ENCODE measurements around the gene MRPL44.

Gene MRPL44

DNA sequence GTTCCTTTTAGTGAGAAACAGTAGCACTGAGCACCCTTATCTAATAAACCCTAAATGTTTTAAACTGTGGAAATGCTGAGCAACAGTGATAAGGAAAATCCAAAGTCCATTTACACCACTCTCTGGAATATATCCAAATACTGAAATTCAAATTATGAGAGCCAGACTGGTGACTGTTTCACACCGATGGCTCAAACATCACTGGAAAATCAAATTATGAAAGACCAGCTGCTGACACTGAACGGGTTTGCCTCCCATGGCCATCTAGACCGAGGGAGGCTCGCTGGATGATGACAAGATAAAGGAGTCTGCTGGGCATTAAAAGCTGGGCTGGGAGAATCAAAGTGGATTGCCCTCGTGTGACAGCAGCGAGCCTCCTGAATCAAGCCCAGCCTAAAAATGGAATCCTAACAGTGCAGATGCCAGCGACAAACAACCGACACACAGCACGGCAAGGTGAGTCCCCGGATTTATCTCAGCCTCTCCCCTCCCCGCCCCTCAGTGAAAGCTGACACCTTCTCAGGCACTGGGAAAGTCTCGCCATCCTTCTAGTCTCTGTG is 51.5 kb downstream of the MRPL44 start:
- no peak overlapping the region for H3K4me2 ChIP-seq (ENCODE audit: low read length)
- peak; percentile 61 to 81 for DNase-seq
- no peaks in the 10 kb centered on the region for H3K9me3 ChIP-seq (ENCODE audit: insufficient read depth, low read depth, low read length)
- no peak overlapping the region for H3K9ac ChIP-seq (ENCODE audit: low read length)
- H2AK5ac ChIP-seq (ENCODE audit: low read length): no peak overlapping the region
- H2AFZ ChIP-seq (ENCODE audit: insufficient read depth, low read length, poor library complexity): peak overlapping the region; percentile 63
- no peak overlapping the region for H3K27ac ChIP-seq (ENCODE audit: low read depth, low read length)
- H3K4ac ChIP-seq (ENCODE audit: low read depth, low read length): no peak overlapping the region
- H3K36me3 ChIP-seq (ENCODE audit: control insufficient read depth in 1 of 2, insufficient read depth in 2 of 2, low read length in 2 of 2): no peaks in the 10 kb centered on the region
- no peak overlapping the region for H4K12ac ChIP-seq (ENCODE audit: low read depth, low read length)
- H3K27me3 ChIP-seq (ENCODE audit: insufficient read depth, low read length): no peaks in the 10 kb centered on the region
- peaks cover 2% of the 10 kb centered on the region for H3K79me1 ChIP-seq (ENCODE audit: low read length)
- no peak overlapping the region for H2BK5ac ChIP-seq (ENCODE audit: low read depth, low read length, poor library complexity)
- H2BK120ac ChIP-seq (ENCODE audit: insufficient read depth, low read length, poor library complexity): no peak overlapping the region
- H4K8ac ChIP-seq (ENCODE audit: low read depth, low read length): no peak overlapping the region
- peak overlapping the region; percentile 15 for H2BK12ac ChIP-seq (ENCODE audit: low read length)
- H3K14ac ChIP-seq (ENCODE audit: low read length): no peak overlapping the region
- H3K4me3 ChIP-seq (ENCODE audit: low read depth, low read length): no peak overlapping the region
- H3K79me2 ChIP-seq (ENCODE audit: control insufficient read depth, insufficient read depth, low read length, poor library complexity): peaks cover 1% of the 10 kb centered on the region
- no peak overlapping the region for H3K23ac ChIP-seq (ENCODE audit: low read length)
- peaks cover 7 to 15% of the 10 kb centered on the region in 2 experiments for H3K4me1 ChIP-seq (ENCODE audit: control insufficient read depth in 1 of 2, insufficient read depth in 2 of 2, low read length in 2 of 2)
- WGBS (ENCODE audit: extremely low coverage, insufficient coverage, insufficient read length): no CpG with 5 or more reads among the region's 12 CpGs
- H4K91ac ChIP-seq (ENCODE audit: low read depth, low read length): peak overlapping the region; percentile 13
- peak overlapping the region; percentile 39 for H3K18ac ChIP-seq (ENCODE audit: low read length)

DNA sequence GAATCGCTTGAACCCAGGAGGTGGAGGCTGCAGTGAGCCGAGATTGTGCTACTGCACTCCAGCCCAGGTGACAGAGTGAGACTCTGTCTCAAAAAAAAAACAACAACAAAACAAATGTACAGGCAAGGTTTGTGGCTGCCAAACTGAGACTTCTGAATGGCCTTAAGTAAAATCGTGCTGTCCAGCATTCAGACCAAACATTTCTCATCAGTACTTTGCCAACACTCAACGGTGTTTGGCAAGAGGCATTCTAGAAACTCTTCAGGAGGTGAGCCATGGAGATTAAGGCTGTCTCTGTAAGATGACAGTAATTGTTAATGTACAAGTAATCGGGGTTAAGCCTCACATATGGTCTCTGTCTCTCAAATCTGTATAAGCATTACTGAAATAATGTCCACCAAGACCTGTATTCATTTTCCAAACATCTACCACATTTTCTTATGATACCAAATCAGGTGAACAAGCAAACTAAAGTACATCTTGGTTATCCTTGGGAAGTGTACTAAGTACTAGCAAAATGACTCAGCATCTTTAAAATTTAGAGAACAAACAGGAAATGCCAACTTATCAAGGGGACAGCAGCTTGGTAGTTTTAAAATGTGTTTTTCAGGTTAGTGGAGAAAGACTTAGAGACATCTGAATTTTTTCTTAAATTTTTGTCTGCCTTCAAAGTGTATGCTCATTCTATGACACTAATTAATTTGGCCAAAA is 52.5 kb downstream of the MRPL44 start:
- no peak overlapping the region for H4K91ac ChIP-seq (ENCODE audit: low read depth, low read length)
- no peak overlapping the region for H2BK120ac ChIP-seq (ENCODE audit: insufficient read depth, low read length, poor library complexity)

DNA sequence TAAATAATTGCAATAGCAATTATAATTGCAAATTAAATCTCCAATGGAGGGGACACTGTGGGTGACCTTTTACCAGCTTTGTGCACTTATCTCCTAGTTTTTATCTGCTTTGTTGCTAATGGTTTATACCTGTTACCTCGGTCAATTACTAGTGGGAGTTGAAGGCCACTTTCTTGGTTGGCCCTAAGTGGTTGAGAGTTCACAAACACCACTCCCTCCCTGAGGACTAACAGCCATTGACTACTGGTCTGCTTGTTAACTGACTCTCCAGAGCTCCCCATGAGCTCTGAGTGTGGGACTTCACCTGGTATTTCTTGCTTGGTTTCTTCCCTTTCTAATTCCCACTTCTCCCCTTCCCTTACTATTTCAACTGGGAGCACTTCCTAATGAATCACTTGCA is 54.6 kb downstream of the MRPL44 start:
- Histone ChIP-seq H4K12ac (ENCODE audit: low read depth, low read length) (no peak overlapping the region), H2BK5ac (ENCODE audit: low read depth, low read length, poor library complexity) (no peak overlapping the region), H4K8ac (ENCODE audit: low read depth, low read length) (no peak overlapping the region), H3K9me3 (ENCODE audit: insufficient read depth, low read depth, low read length) (no peaks in the 10 kb centered on the region), H3K79me2 (ENCODE audit: control insufficient read depth, insufficient read depth, low read length, poor library complexity) (no peaks in the 10 kb centered on the region), H3K36me3 (ENCODE audit: control insufficient read depth in 1 of 2, insufficient read depth in 2 of 2, low read length in 2 of 2) (no peaks in the 10 kb centered on the region), H3K9ac (ENCODE audit: low read length) (no peak overlapping the region), H3K4me2 (ENCODE audit: low read length) (no peak overlapping the region), H2AK5ac (ENCODE audit: low read length) (no peak overlapping the region), H3K27ac (ENCODE audit: low read depth, low read length) (no peak overlapping the region), H3K27me3 (ENCODE audit: insufficient read depth, low read length) (no peaks in the 10 kb centered on the region), H2BK12ac (ENCODE audit: low read length) (no peak overlapping the region), H2AFZ (ENCODE audit: insufficient read depth, low read length, poor library complexity) (no peak overlapping the region), H3K18ac (ENCODE audit: low read length) (no peak overlapping the region), H2BK120ac (ENCODE audit: insufficient read depth, low read length, poor library complexity) (no peak overlapping the region), H3K4me1 (ENCODE audit: control insufficient read depth in 1 of 2, insufficient read depth in 2 of 2, low read length in 2 of 2) (peaks cover 13 to 25% of the 10 kb centered on the region in 2 experiments), H3K14ac (ENCODE audit: low read length) (no peak overlapping the region), H3K79me1 (ENCODE audit: low read length) (no peaks in the 10 kb centered on the region), H4K91ac (ENCODE audit: low read depth, low read length) (no peak overlapping the region), H3K23ac (ENCODE audit: low read length) (no peak overlapping the region), H3K4ac (ENCODE audit: low read depth, low read length) (no peak overlapping the region), H3K4me3 (ENCODE audit: low read depth, low read length) (no peak overlapping the region)
- DNase-seq: no peak
- no CpG with 5 or more reads among the region's 1 CpG for WGBS (ENCODE audit: extremely low coverage, insufficient coverage, insufficient read length)

More for the DNA sequence above, 52.5 kb downstream of the MRPL44 start:
- DNase-seq: peak in 1 of 2 donors; percentile 42
- Histone ChIP-seq H3K27ac (ENCODE audit: low read depth, low read length) (no peak overlapping the region), H2AK5ac (ENCODE audit: low read length) (no peak overlapping the region), H4K8ac (ENCODE audit: low read depth, low read length) (no peak overlapping the region), H3K23ac (ENCODE audit: low read length) (no peak overlapping the region), H3K9ac (ENCODE audit: low read length) (no peak overlapping the region), H2BK12ac (ENCODE audit: low read length) (no peak overlapping the region), H3K14ac (ENCODE audit: low read length) (no peak overlapping the region), H3K27me3 (ENCODE audit: insufficient read depth, low read length) (no peaks in the 10 kb centered on the region), H2AFZ (ENCODE audit: insufficient read depth, low read length, poor library complexity) (no peak overlapping the region), H3K79me1 (ENCODE audit: low read length) (peaks cover 2% of the 10 kb centered on the region), H3K4me1 (ENCODE audit: control insufficient read depth in 1 of 2, insufficient read depth in 2 of 2, low read length in 2 of 2) (peaks cover 10 to 21% of the 10 kb centered on the region in 2 experiments), H4K12ac (ENCODE audit: low read depth, low read length) (no peak overlapping the region), H3K4ac (ENCODE audit: low read depth, low read length) (no peak overlapping the region), H3K9me3 (ENCODE audit: insufficient read depth, low read depth, low read length) (no peaks in the 10 kb centered on the region), H3K4me2 (ENCODE audit: low read length) (no peak overlapping the region), H3K18ac (ENCODE audit: low read length) (no peak overlapping the region), H3K79me2 (ENCODE audit: control insufficient read depth, insufficient read depth, low read length, poor library complexity) (peaks cover 1% of the 10 kb centered on the region), H3K4me3 (ENCODE audit: low read depth, low read length) (no peak overlapping the region), H2BK5ac (ENCODE audit: low read depth, low read length, poor library complexity) (no peak overlapping the region), H3K36me3 (ENCODE audit: control insufficient read depth in 1 of 2, insufficient read depth in 2 of 2, low read length in 2 of 2) (no peaks in the 10 kb centered on the region)
- WGBS (ENCODE audit: extremely low coverage, insufficient coverage, insufficient read length): no CpG with 5 or more reads among the region's 5 CpGs

DNA sequence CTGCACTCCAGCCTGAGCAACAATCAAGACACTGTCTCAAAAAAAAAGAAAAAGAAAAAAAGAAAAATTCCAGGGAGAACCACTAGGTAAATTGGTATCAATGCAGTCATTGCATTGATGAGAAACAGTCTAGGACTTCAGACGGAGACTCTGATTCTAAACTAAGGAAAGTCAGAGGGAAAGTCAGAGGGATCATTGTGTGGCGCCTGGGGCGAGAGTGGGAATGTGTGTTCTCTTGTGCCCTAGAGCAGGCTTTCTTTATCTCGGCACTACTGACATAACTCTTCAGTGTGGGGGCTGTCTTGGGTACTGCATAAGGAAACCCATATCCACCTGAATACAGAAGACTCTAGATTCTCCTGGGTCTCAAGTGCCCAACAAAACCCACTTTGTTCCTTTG is 57.1 kb downstream of the MRPL44 start:
- H2BK120ac ChIP-seq (ENCODE audit: insufficient read depth, low read length, poor library complexity): no peak overlapping the region
- H3K4me1 ChIP-seq (ENCODE audit: control insufficient read depth in 1 of 2, insufficient read depth in 2 of 2, low read length in 2 of 2): peaks cover 8 to 14% of the 10 kb centered on the region in 2 experiments
- H2BK5ac ChIP-seq (ENCODE audit: low read depth, low read length, poor library complexity): no peak overlapping the region
- no peak overlapping the region for H3K4me2 ChIP-seq (ENCODE audit: low read length)
- no peaks in the 10 kb centered on the region for H3K27me3 ChIP-seq (ENCODE audit: insufficient read depth, low read length)
- no peak overlapping the region for H2AFZ ChIP-seq (ENCODE audit: insufficient read depth, low read length, poor library complexity)
- H4K8ac ChIP-seq (ENCODE audit: low read depth, low read length): no peak overlapping the region
- H3K23ac ChIP-seq (ENCODE audit: low read length): no peak overlapping the region
- H3K4me3 ChIP-seq (ENCODE audit: low read depth, low read length): no peak overlapping the region
- no peaks in the 10 kb centered on the region for H3K79me1 ChIP-seq (ENCODE audit: low read length)
- H3K14ac ChIP-seq (ENCODE audit: low read length): no peak overlapping the region
- DNase-seq: peak; percentile 79 to 85
- H3K18ac ChIP-seq (ENCODE audit: low read length): no peak overlapping the region
- no CpG with 5 or more reads among the region's 4 CpGs for WGBS (ENCODE audit: extremely low coverage, insufficient coverage, insufficient read length)
- H4K12ac ChIP-seq (ENCODE audit: low read depth, low read length): no peak overlapping the region
- no peak overlapping the region for H2AK5ac ChIP-seq (ENCODE audit: low read length)
- no peak overlapping the region for H2BK12ac ChIP-seq (ENCODE audit: low read length)
- H3K36me3 ChIP-seq (ENCODE audit: control insufficient read depth in 1 of 2, insufficient read depth in 2 of 2, low read length in 2 of 2): no peaks in the 10 kb centered on the region
- no peak overlapping the region for H3K27ac ChIP-seq (ENCODE audit: low read depth, low read length)
- H3K9ac ChIP-seq (ENCODE audit: low read length): no peak overlapping the region
- H3K4ac ChIP-seq (ENCODE audit: low read depth, low read length): no peak overlapping the region
- no peaks in the 10 kb centered on the region for H3K9me3 ChIP-seq (ENCODE audit: insufficient read depth, low read depth, low read length)
- H3K79me2 ChIP-seq (ENCODE audit: control insufficient read depth, insufficient read depth, low read length, poor library complexity): no peaks in the 10 kb centered on the region
- no peak overlapping the region for H4K91ac ChIP-seq (ENCODE audit: low read depth, low read length)
